ENCODE measurements around the gene MGLL.
"Not testable (repeated sequence)": the region's sequence is repeated elsewhere in the genome, so short reads cannot be mapped to it uniquely, and the experiment has no call there.

GRCh38 chr3:127682175-127682554 is 140.2 kb downstream of the MGLL start:
- not testable (repeated sequence) for TF ChIP-seq EZH2 (IDR thresholded peaks at IDR 0.05; ENCODE audit: borderline replicate concordance, insufficient read depth, low read depth, low read length, poor library complexity, severe bottlenecking)
- TF ChIP-seq, protein P1, sequence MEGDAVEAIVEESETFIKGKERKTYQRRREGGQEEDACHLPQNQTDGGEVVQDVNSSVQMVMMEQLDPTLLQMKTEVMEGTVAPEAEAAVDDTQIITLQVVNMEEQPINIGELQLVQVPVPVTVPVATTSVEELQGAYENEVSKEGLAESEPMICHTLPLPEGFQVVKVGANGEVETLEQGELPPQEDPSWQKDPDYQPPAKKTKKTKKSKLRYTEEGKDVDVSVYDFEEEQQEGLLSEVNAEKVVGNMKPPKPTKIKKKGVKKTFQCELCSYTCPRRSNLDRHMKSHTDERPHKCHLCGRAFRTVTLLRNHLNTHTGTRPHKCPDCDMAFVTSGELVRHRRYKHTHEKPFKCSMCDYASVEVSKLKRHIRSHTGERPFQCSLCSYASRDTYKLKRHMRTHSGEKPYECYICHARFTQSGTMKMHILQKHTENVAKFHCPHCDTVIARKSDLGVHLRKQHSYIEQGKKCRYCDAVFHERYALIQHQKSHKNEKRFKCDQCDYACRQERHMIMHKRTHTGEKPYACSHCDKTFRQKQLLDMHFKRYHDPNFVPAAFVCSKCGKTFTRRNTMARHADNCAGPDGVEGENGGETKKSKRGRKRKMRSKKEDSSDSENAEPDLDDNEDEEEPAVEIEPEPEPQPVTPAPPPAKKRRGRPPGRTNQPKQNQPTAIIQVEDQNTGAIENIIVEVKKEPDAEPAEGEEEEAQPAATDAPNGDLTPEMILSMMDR (IDR thresholded peaks at IDR 0.05) = not testable (repeated sequence)
